DOHH2 (cell line): Measurements from ENCODE around the gene VAMP4.

Source experiments
- CTCF ChIP-seq: fragments of 200-600 bp; sonication (generic); IDR thresholded peaks from one replicate; pipeline ENCODE4 v1.5.1; 2014; ENCODE audit warnings: antibody characterized with exemption, mild to moderate bottlenecking, low read depth, low read length; ENCODE audit not compliant: poor library complexity, severe bottlenecking
- EZH2phosphoT487 ChIP-seq: fragments of 200-600 bp; sonication (generic); IDR thresholded peaks from 2 replicates; pipeline ENCODE4 v1.6.1; 2017; ENCODE audit warnings: borderline replicate concordance, mild to moderate bottlenecking, antibody characterized with exemption, low read length, moderate library complexity, mixed read lengths

- TF ChIP-seq CTCF (no peak), EZH2phosphoT487 (no peak)
Observed at GRCh38 chr1:171781176-171781875, 39.5 kb upstream of the VAMP4 start, which contains the start of gene METTL13.
